HL-60/S4 treated with retinoic acid at 250 ng/mL for 4 days and 3 days (cell line): ENCODE data around the gene PTPRD.
"Not testable (repeated sequence)": the region's sequence is repeated elsewhere in the genome, so short reads cannot be mapped to it uniquely, and the experiment has no call there.

Experiments used
- in situ Hi-C: fragments of 300-500 bp; cut with MboI; formaldehyde crosslinking; loops from 2 replicates; pipeline ENCODE4 v1.7.0; 2022; ENCODE audit warnings: low sequenced_read_pairs

The PTPRD gene

DNA sequence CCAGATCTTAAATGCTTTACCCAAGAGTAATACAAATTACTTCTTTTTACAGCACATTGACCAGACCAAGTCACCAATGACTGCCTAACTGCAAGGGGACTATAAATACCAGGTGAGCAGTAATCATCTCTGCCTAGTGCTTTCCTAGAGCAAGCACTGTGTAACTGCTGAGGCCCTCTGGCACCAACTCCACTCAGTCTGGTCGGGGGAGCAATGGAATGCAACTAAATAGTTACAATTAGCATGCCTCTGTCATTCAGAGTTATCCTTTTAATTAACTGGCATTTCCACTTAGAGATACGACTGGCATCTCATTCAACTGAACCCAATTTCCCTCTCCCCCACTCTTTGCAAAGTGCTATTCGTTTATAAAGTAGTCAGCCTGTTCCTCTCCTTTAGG is 1504.2 kb downstream of the PTPRD start:
- in situ Hi-C loops = no loop called here

DNA sequence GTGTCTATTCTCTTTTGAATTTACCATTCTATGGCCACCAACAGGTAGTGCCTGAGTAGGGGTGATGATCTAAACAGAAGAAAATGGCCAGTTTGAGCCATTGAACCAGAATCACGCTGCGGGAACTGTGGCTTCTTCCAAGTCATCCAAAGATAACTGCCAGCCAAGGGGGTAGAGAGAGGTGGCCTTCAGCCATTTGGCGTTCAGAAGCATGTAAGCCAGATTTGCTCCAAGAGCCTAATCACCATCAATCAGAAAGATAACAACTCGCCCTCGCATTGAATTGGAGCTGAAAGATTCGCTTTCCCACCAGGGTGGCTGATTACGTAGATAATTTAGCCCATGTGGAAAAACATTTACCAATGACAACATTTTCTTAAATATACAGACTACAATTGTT is 1510.5 kb downstream of the PTPRD start:
- in situ Hi-C loops = no loop called here

- in situ Hi-C loops = no loop called here
Measured at GRCh38 chr9:9100070-9100469, 1512.7 kb downstream of the PTPRD start.

DNA sequence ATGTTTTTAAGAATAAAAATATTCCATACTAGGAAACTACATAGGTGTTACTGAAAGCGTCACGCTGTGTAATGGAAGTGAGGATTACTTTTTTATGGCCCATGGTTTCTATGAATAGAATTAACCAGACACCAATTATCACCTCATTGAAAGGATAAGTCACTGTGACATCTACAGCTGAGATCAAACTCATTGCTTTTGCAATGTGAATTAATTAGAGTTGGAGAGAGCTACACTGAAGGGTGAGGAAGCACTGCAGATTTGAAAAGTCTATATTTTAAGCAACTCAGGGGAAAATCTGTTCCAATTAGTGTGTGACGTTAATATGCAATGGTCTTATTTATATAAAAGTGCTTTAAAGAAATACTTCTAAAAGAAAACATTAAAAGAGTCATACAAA is 1513.2 kb downstream of the PTPRD start:
- in situ Hi-C loops = no loop called here

DNA sequence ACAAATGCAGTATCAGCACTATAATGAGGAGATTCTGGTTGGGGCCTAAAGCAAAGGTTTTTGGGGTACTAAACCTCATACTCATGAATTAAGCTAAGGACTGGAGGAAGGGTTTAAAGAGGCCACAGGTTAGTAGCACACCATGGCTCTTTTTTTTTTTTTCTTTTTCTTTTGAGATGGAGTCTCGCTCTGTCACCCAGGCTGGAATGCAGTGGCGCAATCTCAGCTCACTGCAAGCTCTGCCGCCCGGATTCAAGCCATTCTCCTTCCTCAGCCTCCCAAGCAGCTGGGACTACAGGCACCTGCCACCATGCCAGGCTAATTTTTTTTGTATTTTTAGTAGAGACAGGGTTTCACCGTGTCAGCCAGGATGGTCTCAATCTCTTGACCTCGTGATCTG is 1515.5 kb downstream of the PTPRD start:
- in situ Hi-C loops = not testable (repeated sequence)

- in situ Hi-C loops = no loop called here
Measured at GRCh38 chr9:9091387-9091786, 1521.4 kb downstream of the PTPRD start.

GRCh38 chr9:9079473-9079872 is 1533.3 kb downstream of the PTPRD start:
- in situ Hi-C loops = no loop called here

- in situ Hi-C loops = no loop called here
Measured at GRCh38 chr9:9078301-9078700, 1534.5 kb downstream of the PTPRD start.

GRCh38 chr9:9061627-9062026 is 1551.2 kb downstream of the PTPRD start:
- in situ Hi-C loops = no loop called here

GRCh38 chr9:9054354-9054992 is 1558.3 kb downstream of the PTPRD start:
- in situ Hi-C loops = no loop called here

GRCh38 chr9:9045572-9045971 is 1567.2 kb downstream of the PTPRD start:
- in situ Hi-C loops = no loop called here

DNA sequence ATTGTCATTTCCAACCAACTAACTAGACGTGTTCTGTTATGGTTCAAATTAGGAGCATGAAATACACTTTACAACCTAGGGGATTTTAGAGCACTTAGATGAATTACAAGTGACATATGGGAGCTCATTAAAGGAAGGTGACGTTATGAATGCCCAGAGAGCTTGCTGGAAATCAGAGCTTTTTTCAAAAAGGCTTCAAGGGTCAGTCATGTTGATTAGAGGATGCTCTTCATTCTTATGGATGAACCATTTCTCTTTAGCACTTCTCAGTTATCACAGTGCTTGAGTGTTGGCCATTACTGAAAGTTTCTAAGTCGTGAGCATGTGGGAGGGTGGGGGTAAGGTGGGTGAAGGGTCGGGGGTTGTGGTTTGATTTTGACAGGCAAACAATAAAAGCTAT is 1567.7 kb downstream of the PTPRD start:
- in situ Hi-C loops = no loop called here

- in situ Hi-C loops = not testable (repeated sequence)
Measured at GRCh38 chr9:9043788-9044187, 1569.0 kb downstream of the PTPRD start.

- in situ Hi-C loops = no loop called here
Measured at GRCh38 chr9:9041756-9042155, 1571.0 kb downstream of the PTPRD start.

- in situ Hi-C loops = no loop called here
Measured at GRCh38 chr9:9033022-9033421, 1579.8 kb downstream of the PTPRD start.

GRCh38 chr9:9016597-9016996 is 1596.2 kb downstream of the PTPRD start:
- in situ Hi-C loops = no loop called here

GRCh38 chr9:9004810-9005209 is 1608.0 kb downstream of the PTPRD start:
- in situ Hi-C loops = no loop called here

- in situ Hi-C loops = no loop called here
Measured at GRCh38 chr9:9002826-9003583, 1609.8 kb downstream of the PTPRD start.

- in situ Hi-C loops = no loop called here
Measured at GRCh38 chr9:8980496-8981013, 1632.2 kb downstream of the PTPRD start.

GRCh38 chr9:8978334-8978733 is 1634.5 kb downstream of the PTPRD start:
- in situ Hi-C loops = no loop called here

- in situ Hi-C loops = not testable (repeated sequence)
Measured at GRCh38 chr9:8968350-8968749, 1644.5 kb downstream of the PTPRD start.

- in situ Hi-C loops = no loop called here
Measured at GRCh38 chr9:8963885-8964284, 1648.9 kb downstream of the PTPRD start.
